ENCODE measurements around the gene STEAP1. TPM values are rescaled to one million over a fixed set of nuclear protein-coding genes. Genes with fewer than 3 reads are reported as not detected.

STEAP1 gene
- 23.2 and 39.6 TPM in 2 replicates for total RNA-seq

DNA sequence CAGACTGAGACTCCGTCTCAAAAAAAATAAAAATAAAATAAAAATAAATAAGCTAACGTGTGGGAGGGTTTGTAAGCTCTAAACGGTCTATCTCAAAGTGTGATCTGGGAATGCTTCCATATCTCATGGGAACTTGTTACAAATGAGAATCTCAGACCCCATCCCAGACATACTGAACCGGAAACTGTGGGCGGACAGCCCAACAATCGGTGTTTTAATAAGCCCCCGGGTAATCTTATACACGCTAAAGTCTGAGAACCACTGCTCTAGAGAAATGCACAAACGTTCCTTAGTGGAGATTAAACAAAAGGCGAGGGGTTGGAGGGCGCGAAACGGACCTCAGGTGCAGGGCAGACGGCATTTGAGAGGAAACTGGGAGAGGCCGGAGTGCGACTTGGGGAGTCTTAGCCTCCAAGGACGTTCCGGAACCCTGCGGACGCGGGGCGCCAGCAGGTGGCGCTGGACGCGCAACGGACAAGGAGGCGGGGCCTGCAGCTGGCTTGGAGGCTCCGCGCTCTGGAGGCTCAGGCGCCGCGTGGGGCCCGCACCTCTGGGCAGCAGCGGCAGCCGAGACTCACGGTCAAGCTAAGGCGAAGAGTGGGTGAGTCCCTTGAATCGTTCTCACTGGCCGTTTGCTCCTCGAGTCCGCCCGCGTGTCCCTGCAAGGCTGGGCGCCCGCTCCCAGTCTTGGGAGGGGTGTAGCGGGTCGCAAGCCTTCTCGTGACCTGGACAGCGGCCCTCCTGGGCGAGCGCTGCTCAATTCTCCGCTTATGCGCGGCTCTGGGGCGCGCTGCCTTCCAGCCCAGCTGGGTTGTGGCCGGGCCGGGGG lies at the start of gene STEAP1:
STEAP1 (plus strand) TSS at position 527 of the 829 bp plus-strand sequence. CDS start 5,320 bp downstream, outside the sequence.

DNA sequence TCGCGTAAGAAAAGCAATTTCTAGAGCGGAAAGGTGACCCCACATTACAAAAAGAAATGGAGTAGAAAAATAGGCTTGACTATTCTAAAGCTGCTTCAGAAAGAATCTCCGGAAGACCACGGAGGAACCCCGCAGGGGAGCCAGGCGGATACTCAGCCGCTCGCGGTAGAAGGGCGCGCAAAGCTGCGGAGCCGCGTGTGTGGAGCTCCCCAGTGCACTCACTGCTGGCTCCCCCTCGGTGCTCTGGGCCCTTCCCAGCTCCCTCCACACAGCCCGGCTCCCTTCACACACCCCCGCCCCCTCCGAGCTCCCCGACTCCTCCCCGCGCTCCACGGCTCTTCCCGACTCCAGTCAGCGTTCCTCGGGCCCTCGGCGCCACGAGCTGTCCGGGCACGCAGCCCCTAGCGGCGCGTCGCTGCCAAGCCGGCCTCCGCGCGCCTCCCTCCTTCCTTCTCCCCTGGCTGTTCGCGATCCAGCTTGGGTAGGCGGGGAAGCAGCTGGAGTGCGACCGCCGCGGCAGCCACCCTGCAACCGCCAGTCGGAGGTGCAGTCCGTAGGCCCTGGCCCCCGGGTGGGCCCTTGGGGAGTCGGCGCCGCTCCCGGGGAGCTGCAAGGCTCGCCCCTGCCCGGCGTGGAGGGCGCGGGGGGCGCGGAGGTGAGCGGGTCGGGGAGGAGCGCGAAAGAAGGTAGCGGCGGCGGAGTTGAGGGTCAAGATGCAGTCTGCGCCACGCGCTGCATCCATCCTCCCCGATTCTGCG lies 57.3 kb downstream of the STEAP1 start, which contains the start of gene STEAP2:
STEAP2 (plus strand) TSS at position 350 of the 758 bp plus-strand sequence. CDS start 13,343 bp downstream, outside the sequence.

Other genes with a start within 250 kb of the STEAP1 start
- gene STEAP2, start 57.3 kb downstream of the STEAP1 start, total RNA-seq = 2.3 and 8.8 TPM in 2 replicates
- gene CFAP69, start 90.7 kb downstream of the STEAP1 start, total RNA-seq = 2.6 and 3.6 TPM in 2 replicates
- not detected in 2 replicates for gene FAM237B, start 166.8 kb downstream of the STEAP1 start, total RNA-seq
- gene GTPBP10, start 192.2 kb downstream of the STEAP1 start, total RNA-seq = 10.8 and 16.9 TPM in 2 replicates
- gene CLDN12, start 249.0 kb downstream of the STEAP1 start, total RNA-seq = 10.2 and 14.0 TPM in 2 replicates

All from vein endothelial cell (primary cell).